MM.1S (cell line): ENCODE results near the gene CASP5.
A peak's percentile ranks its signal among the peaks of the same experiment; 100 is the strongest.
"Not testable (repeated sequence)": the region's sequence is repeated elsewhere in the genome, so short reads cannot be mapped to it uniquely, and the experiment has no call there.

Experiments
- DNase-seq: peaks from one replicate; pipeline ENCODE4 v3.0.0-alpha.2; 2015
- H2AFZ ChIP-seq: fragments of 300-600 bp; sonication (generic); 2 replicates; pipeline ENCODE4 v1.6.0; 2016; ENCODE audit warnings: antibody characterized with exemption, low read length
- H3F3A ChIP-seq: fragments of 300-600 bp; sonication (generic); 2 replicates; pipeline ENCODE4 v1.6.1; 2016; ENCODE audit warnings: mild to moderate bottlenecking, antibody characterized with exemption, low read length, moderate library complexity, mixed read lengths; ENCODE audit not compliant: insufficient read depth
- H3K27ac ChIP-seq: fragments of 300-600 bp; sonication (generic); 2 replicates; pipeline ENCODE4 v1.5.1; 2016; ENCODE audit warnings: mild to moderate bottlenecking, low read length
- H3K27me3 ChIP-seq: fragments of 300-600 bp; sonication (generic); replicated peaks from 2 replicates; pipeline ENCODE4 v1.6.0; 2016; ENCODE audit warnings: low read length; ENCODE audit not compliant: insufficient read depth
- H3K36me3 ChIP-seq: fragments of 300-600 bp; sonication (generic); replicated peaks from 2 replicates; pipeline ENCODE4 v1.6.1; 2016; ENCODE audit warnings: mild to moderate bottlenecking, low read length, mixed read lengths; ENCODE audit not compliant: insufficient read depth
- H3K4me1 ChIP-seq: fragments of 300-600 bp; sonication (generic); 2 replicates; pipeline ENCODE4 v1.6.1; 2016; ENCODE audit warnings: low read length, mixed read lengths
- H3K4me2 ChIP-seq: fragments of 300-600 bp; sonication (generic); 2 replicates; pipeline ENCODE4 v1.6.0; 2016; ENCODE audit warnings: low read depth, low read length
- H3K4me3 ChIP-seq: fragments of 300-600 bp; sonication (generic); 2 replicates; pipeline ENCODE4 v1.5.1; 2016; ENCODE audit warnings: low read length, mixed read lengths
- H3K79me2 ChIP-seq: fragments of 300-600 bp; sonication (generic); 2 replicates; pipeline ENCODE4 v1.6.1; 2016; ENCODE audit warnings: mixed run types, low read length, mixed read lengths
- H3K9ac ChIP-seq: fragments of 300-600 bp; sonication (generic); 2 replicates; pipeline ENCODE4 v1.6.1; 2016; ENCODE audit warnings: low read length, mixed read lengths
- H3K9me2 ChIP-seq: fragments of 300-600 bp; sonication (generic); replicated peaks from 2 replicates; pipeline ENCODE4 v1.6.1; 2016; ENCODE audit warnings: mild to moderate bottlenecking, low read length, mixed read lengths; ENCODE audit not compliant: insufficient read depth
- H3K9me3 ChIP-seq: fragments of 300-600 bp; sonication (generic); replicated peaks from 2 replicates; pipeline ENCODE4 v1.6.1; 2016; ENCODE audit warnings: mild to moderate bottlenecking, low read length, mixed read lengths; ENCODE audit not compliant: insufficient read depth
- H4K20me1 ChIP-seq: fragments of 300-600 bp; sonication (generic); 2 replicates; pipeline ENCODE4 v1.6.1; 2016; ENCODE audit warnings: mild to moderate bottlenecking, low read length, moderate library complexity, mixed read lengths; ENCODE audit not compliant: insufficient read depth
- CTCF ChIP-seq: fragments of 300-600 bp; sonication (generic); IDR thresholded peaks from 2 replicates; pipeline ENCODE4 v1.5.1; 2016; ENCODE audit warnings: antibody characterized with exemption, low read length, mixed read lengths
- EZH2 ChIP-seq: fragments of 300-600 bp; sonication (generic); optimal IDR thresholded peaks from 2 replicates; pipeline ENCODE3; 2017; ENCODE audit warnings: low read depth, mild to moderate bottlenecking, antibody characterized with exemption, low read length, mixed read lengths
- EZH2phosphoT487 ChIP-seq: fragments of 300-600 bp; sonication (generic); IDR thresholded peaks from 2 replicates; pipeline ENCODE4 v1.6.1; 2018; ENCODE audit warnings: antibody characterized with exemption, low read length

CASP5 gene

GRCh38 chr11:105063245-105063941 is 40.4 kb upstream of the CASP5 start:
- not testable (repeated sequence) for H3K27ac ChIP-seq, H3K4me3 ChIP-seq, H2AFZ ChIP-seq, H3K9me2 ChIP-seq, H4K20me1 ChIP-seq, H3K79me2 ChIP-seq, H3F3A ChIP-seq, H3K4me1 ChIP-seq, H3K27me3 ChIP-seq, H3K36me3 ChIP-seq, H3K9ac ChIP-seq, H3K9me3 ChIP-seq
- peak overlapping the region; percentile 35; the same call in 1 of the 2 replicates for H3K4me2 ChIP-seq
- peak; percentile 31 for DNase-seq

GRCh38 chr11:105057432-105057831 is 34.5 kb upstream of the CASP5 start:
- no peaks in the 10 kb centered on the region for H3K79me2 ChIP-seq
- H3K4me3 ChIP-seq = no peak overlapping the region
- no peaks in the 10 kb centered on the region for H4K20me1 ChIP-seq
- H3K9me3 ChIP-seq = no peaks in the 10 kb centered on the region
- no peak for TF ChIP-seq EZH2
- TF ChIP-seq EZH2phosphoT487 = no peak
- TF ChIP-seq CTCF = no peak
- H3F3A ChIP-seq = no peaks in the 10 kb centered on the region
- H3K9me2 ChIP-seq = no peaks in the 10 kb centered on the region
- no peak overlapping the region for H3K27ac ChIP-seq
- no peaks in the 10 kb centered on the region for H3K27me3 ChIP-seq
- DNase-seq = no peak
- no peaks in the 10 kb centered on the region for H3K4me1 ChIP-seq
- H2AFZ ChIP-seq = no peak overlapping the region
- no peak overlapping the region for H3K9ac ChIP-seq
- no peaks in the 10 kb centered on the region for H3K36me3 ChIP-seq
- H3K4me2 ChIP-seq = no peak overlapping the region

- no peaks in the 10 kb centered on the region for H3K9me3 ChIP-seq
- no peaks in the 10 kb centered on the region for H3K27me3 ChIP-seq
- no peaks in the 10 kb centered on the region for H3K79me2 ChIP-seq
- H2AFZ ChIP-seq = no peak overlapping the region
- no peak overlapping the region for H3K4me3 ChIP-seq
- no peak overlapping the region for H3K9ac ChIP-seq
- H3K4me2 ChIP-seq = no peak overlapping the region
- no peak for DNase-seq
- H3K36me3 ChIP-seq = no peaks in the 10 kb centered on the region
- TF ChIP-seq CTCF (no peak), EZH2phosphoT487 (no peak), EZH2 (no peak)
- no peaks in the 10 kb centered on the region for H3K9me2 ChIP-seq
- H3K4me1 ChIP-seq = no peaks in the 10 kb centered on the region
- no peak overlapping the region for H3K27ac ChIP-seq
- H3F3A ChIP-seq = no peaks in the 10 kb centered on the region
- H4K20me1 ChIP-seq = no peaks in the 10 kb centered on the region
Observed at GRCh38 chr11:105056446-105056845, 33.5 kb upstream of the CASP5 start.

- H3K9me2 ChIP-seq = no peaks in the 10 kb centered on the region
- H3K9me3 ChIP-seq = no peaks in the 10 kb centered on the region
- H3K36me3 ChIP-seq = no peaks in the 10 kb centered on the region
- no peaks in the 10 kb centered on the region for H4K20me1 ChIP-seq
- H3K27ac ChIP-seq = no peak overlapping the region
- H3K9ac ChIP-seq = no peak overlapping the region
- TF ChIP-seq CTCF = no peak
- TF ChIP-seq EZH2phosphoT487 = no peak
- TF ChIP-seq EZH2 = no peak
- no peak overlapping the region for H3K4me3 ChIP-seq
- H3K4me1 ChIP-seq = no peaks in the 10 kb centered on the region
- H3K27me3 ChIP-seq = no peaks in the 10 kb centered on the region
- H3K79me2 ChIP-seq = no peaks in the 10 kb centered on the region
- H3K4me2 ChIP-seq = no peak overlapping the region
- H3F3A ChIP-seq = no peaks in the 10 kb centered on the region
- DNase-seq = no peak
- no peak overlapping the region for H2AFZ ChIP-seq
Observed at GRCh38 chr11:105054723-105055493, 31.9 kb upstream of the CASP5 start.
